H1 (cell line): Measurements from ENCODE around the gene ITPR1.

ENCODE experiments used
- CTCF ChIP-seq, 3 experiments: IDR thresholded peaks; 1 replicate in 2 of 3; 2 replicates in 1 of 3; pipeline versions ENCODE4 v1.5.1 to v1.6.1; 2011; ENCODE audit warnings: low read length in 3 of 3, mild to moderate bottlenecking in 3 of 3, inconsistent platforms in 2 of 3, low read depth in 1 of 3, moderate library complexity in 1 of 3; ENCODE audit not compliant: insufficient read depth in 1 of 3; ENCODE audit errors: control extremely low read depth in 1 of 3
- EZH2 ChIP-seq: fragments of 200-600 bp; sonication (generic); IDR thresholded peaks from 2 replicates; pipeline ENCODE4 v1.7.1; 2012; ENCODE audit warnings: low read depth, mild to moderate bottlenecking, moderate library complexity, low read length, inconsistent platforms; ENCODE audit not compliant: severe bottlenecking
- HDAC6 ChIP-seq: IDR thresholded peaks from one replicate; pipeline ENCODE4 v1.7.1; 2012; ENCODE audit warnings: low read depth, mild to moderate bottlenecking, inconsistent platforms, low read length, moderate library complexity
- POLR2AphosphoS5 ChIP-seq: IDR thresholded peaks from 2 replicates; pipeline ENCODE4 v1.6.1; 2011; ENCODE audit warnings: low read depth, low read length
- RXRA ChIP-seq: IDR thresholded peaks from 2 replicates; pipeline ENCODE4 v1.6.1; 2011; ENCODE audit warnings: low read depth, mild to moderate bottlenecking, low read length, moderate library complexity; ENCODE audit not compliant: insufficient read depth

DNA sequence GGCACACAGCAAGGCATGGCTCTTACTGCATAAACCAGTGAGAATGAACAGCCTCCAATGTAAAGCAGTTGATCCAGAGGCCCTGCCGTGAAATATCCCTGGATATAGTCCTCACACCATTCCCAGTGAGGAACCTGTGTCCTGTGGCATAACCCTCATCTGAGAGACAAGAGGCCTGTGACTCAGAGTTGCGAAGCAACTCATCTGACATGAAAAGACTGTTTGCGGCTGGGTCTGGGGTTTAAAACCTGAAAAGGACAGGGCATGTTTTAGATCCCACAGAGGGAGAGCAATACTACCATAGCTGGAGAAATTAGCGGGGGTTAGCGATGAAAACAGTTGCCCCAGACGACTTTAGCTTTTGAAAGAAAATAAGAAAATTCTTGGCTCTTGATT is 320.8 kb downstream of the ITPR1 start:
- no peak for TF ChIP-seq POLR2AphosphoS5
- TF ChIP-seq CTCF (IDR thresholded peaks at IDR 0.05; ENCODE audit: control extremely low read depth in 1 of 3, insufficient read depth in 1 of 3, low read depth in 1 of 3, low read length in 3 of 3), result no peak
- no peak for TF ChIP-seq HDAC6
- TF ChIP-seq EZH2, result no peak
- no peak for TF ChIP-seq RXRA
